ENCODE data around the gene EHD3.

Gene EHD3

GRCh38 chr2:31240381-31241365, 6.7 kb downstream of the EHD3 start:
- H3K9me3 ChIP-seq (ENCODE audit: insufficient read depth, low read length), result no peaks in the 10 kb centered on the region
- no peaks in the 10 kb centered on the region for H3K36me3 ChIP-seq (ENCODE audit: low read length)
- no peaks in the 10 kb centered on the region for H3F3A ChIP-seq (ENCODE audit: insufficient read depth)
- H3K4me2 ChIP-seq (ENCODE audit: low read depth, low read length, poor library complexity, severe bottlenecking), result no peak overlapping the region
- no peak overlapping the region for H3K9ac ChIP-seq (ENCODE audit: low read length)
- no peaks in the 10 kb centered on the region for H4K20me1 ChIP-seq (ENCODE audit: low read depth, low read length)
- no peak overlapping the region for H2AFZ ChIP-seq (ENCODE audit: low read depth, low read length, severe bottlenecking)
- TF ChIP-seq, protein P1, sequence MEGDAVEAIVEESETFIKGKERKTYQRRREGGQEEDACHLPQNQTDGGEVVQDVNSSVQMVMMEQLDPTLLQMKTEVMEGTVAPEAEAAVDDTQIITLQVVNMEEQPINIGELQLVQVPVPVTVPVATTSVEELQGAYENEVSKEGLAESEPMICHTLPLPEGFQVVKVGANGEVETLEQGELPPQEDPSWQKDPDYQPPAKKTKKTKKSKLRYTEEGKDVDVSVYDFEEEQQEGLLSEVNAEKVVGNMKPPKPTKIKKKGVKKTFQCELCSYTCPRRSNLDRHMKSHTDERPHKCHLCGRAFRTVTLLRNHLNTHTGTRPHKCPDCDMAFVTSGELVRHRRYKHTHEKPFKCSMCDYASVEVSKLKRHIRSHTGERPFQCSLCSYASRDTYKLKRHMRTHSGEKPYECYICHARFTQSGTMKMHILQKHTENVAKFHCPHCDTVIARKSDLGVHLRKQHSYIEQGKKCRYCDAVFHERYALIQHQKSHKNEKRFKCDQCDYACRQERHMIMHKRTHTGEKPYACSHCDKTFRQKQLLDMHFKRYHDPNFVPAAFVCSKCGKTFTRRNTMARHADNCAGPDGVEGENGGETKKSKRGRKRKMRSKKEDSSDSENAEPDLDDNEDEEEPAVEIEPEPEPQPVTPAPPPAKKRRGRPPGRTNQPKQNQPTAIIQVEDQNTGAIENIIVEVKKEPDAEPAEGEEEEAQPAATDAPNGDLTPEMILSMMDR (IDR thresholded peaks at IDR 0.05; ENCODE audit: insufficient read depth, low read length, poor library complexity, severe bottlenecking), result no peak
- TF ChIP-seq EZH2phosphoT487 (conservative IDR thresholded peaks at IDR 0.05; ENCODE audit: low read length), result no peak
- H3K27me3 ChIP-seq (ENCODE audit: low read length), result no peaks in the 10 kb centered on the region
- H3K27ac ChIP-seq (ENCODE audit: low read depth, low read length), result no peak overlapping the region
- H3K4me3 ChIP-seq (ENCODE audit: insufficient read depth, low read length, poor library complexity, severe bottlenecking), result no peak overlapping the region
- H3K9me2 ChIP-seq (replicated peaks; ENCODE audit: insufficient read depth, low read length), result no peaks in the 10 kb centered on the region
- H3K79me2 ChIP-seq (ENCODE audit: insufficient read depth, low read length), result no peaks in the 10 kb centered on the region

DNA sequence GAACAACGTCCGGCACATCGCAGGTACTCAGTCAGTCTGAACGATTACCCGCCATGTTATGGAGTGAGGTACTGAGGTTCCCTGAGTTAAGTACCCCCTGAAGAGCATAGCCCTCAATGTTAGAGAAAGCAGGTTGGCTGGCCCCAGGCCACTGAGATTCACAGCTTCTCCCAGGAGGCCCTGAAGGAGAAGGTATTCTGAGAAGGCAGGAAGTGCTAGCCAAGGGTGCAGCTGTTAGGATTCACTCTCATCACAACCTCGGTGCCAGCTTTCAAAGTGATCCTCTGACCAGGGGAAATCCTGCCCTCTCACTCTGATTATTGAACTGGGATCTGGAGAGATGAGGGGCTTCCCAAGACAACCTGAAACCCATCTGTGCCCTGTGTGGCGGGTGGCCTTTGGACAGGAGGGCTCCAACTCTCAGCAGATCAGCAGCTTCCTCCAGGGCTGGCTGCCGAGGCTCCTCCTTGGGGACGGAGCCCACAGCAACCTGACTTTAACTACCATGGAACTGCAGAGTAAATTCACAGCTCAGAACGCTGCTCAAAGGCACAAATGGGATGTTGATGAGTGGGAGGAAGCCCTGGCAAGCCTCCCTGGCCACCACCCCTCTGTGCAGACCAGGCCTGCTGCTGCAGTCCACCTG, 7.8 kb downstream of the EHD3 start:
- no peaks in the 10 kb centered on the region for H3F3A ChIP-seq (ENCODE audit: insufficient read depth)
- H3K9ac ChIP-seq (ENCODE audit: low read length), result no peak overlapping the region
- no peak overlapping the region for H3K4me3 ChIP-seq (ENCODE audit: insufficient read depth, low read length, poor library complexity, severe bottlenecking)
- H3K36me3 ChIP-seq (ENCODE audit: low read length), result no peaks in the 10 kb centered on the region
- H3K4me2 ChIP-seq (ENCODE audit: low read depth, low read length, poor library complexity, severe bottlenecking), result no peak overlapping the region
- no peaks in the 10 kb centered on the region for H3K27me3 ChIP-seq (ENCODE audit: low read length)
- no peaks in the 10 kb centered on the region for H3K79me2 ChIP-seq (ENCODE audit: insufficient read depth, low read length)
- no peaks in the 10 kb centered on the region for H4K20me1 ChIP-seq (ENCODE audit: low read depth, low read length)
- no peaks in the 10 kb centered on the region for H3K9me3 ChIP-seq (ENCODE audit: insufficient read depth, low read length)
- no peak overlapping the region for H2AFZ ChIP-seq (ENCODE audit: low read depth, low read length, severe bottlenecking)
- TF ChIP-seq, protein P1 (IDR thresholded peaks at IDR 0.05; ENCODE audit: insufficient read depth, low read length, poor library complexity, severe bottlenecking), result no peak
- TF ChIP-seq EZH2phosphoT487 (conservative IDR thresholded peaks at IDR 0.05; ENCODE audit: low read length), result no peak
- H3K27ac ChIP-seq (ENCODE audit: low read depth, low read length), result no peak overlapping the region
- H3K9me2 ChIP-seq (replicated peaks; ENCODE audit: insufficient read depth, low read length), result no peaks in the 10 kb centered on the region

- no peak overlapping the region for H2AFZ ChIP-seq (ENCODE audit: low read depth, low read length, severe bottlenecking)
- TF ChIP-seq EZH2phosphoT487 (conservative IDR thresholded peaks at IDR 0.05; ENCODE audit: low read length), result no peak
- TF ChIP-seq, protein P1 (IDR thresholded peaks at IDR 0.05; ENCODE audit: insufficient read depth, low read length, poor library complexity, severe bottlenecking), result no peak
- no peaks in the 10 kb centered on the region for H3K9me3 ChIP-seq (ENCODE audit: insufficient read depth, low read length)
- H3K79me2 ChIP-seq (ENCODE audit: insufficient read depth, low read length), result no peaks in the 10 kb centered on the region
- no peak overlapping the region for H3K9ac ChIP-seq (ENCODE audit: low read length)
- no peaks in the 10 kb centered on the region for H3K27me3 ChIP-seq (ENCODE audit: low read length)
- H3F3A ChIP-seq (ENCODE audit: insufficient read depth), result no peaks in the 10 kb centered on the region
- H4K20me1 ChIP-seq (ENCODE audit: low read depth, low read length), result no peaks in the 10 kb centered on the region
- no peak overlapping the region for H3K27ac ChIP-seq (ENCODE audit: low read depth, low read length)
- no peak overlapping the region for H3K4me2 ChIP-seq (ENCODE audit: low read depth, low read length, poor library complexity, severe bottlenecking)
- H3K36me3 ChIP-seq (ENCODE audit: low read length), result no peaks in the 10 kb centered on the region
- no peak overlapping the region for H3K4me3 ChIP-seq (ENCODE audit: insufficient read depth, low read length, poor library complexity, severe bottlenecking)
- no peaks in the 10 kb centered on the region for H3K9me2 ChIP-seq (replicated peaks; ENCODE audit: insufficient read depth, low read length)
Measured at GRCh38 chr2:31243053-31243452, 9.1 kb downstream of the EHD3 start.

Measured in SU-DHL-6 (cell line).